Pancreas (tissue), 10 donors: ENCODE measurements around the gene AKR7A3. TPM values are rescaled to one million over a fixed set of nuclear protein-coding genes. Genes with fewer than 3 reads are reported as not detected.

Source experiments
- ATAC-seq, 4 donors: fragments of 200-7000 bp; cut with Tn5 transposase; one replicate each; pipeline versions ENCODE4 v1.8.0 to v1.9.1; 2020; ENCODE audit warnings: mild to moderate bottlenecking in 4 of 4, moderate library complexity in 4 of 4
- DNase-seq, 6 donors: peaks; one replicate each; pipeline ENCODE4 v3.0.0-alpha.2; 2020
- FAIRE-seq: peaks from 2 replicates; lab custom pipeline; 2012; peaks lifted over from hg19 to GRCh38; lab: Jason Lieb, UNC
- H3K27ac ChIP-seq, 4 donors: fragments of 200-600 bp; sonication (generic); 1 replicate in 3 of 4; 2 replicates in 1 of 4; pipeline versions ENCODE4 v1.5.0 to v1.8.0; 2020
- H3K27me3 ChIP-seq, 4 donors: fragments of 200-600 bp; one replicate each; pipeline ENCODE4 v1.8.0; 2021
- H3K36me3 ChIP-seq, 3 donors: fragments of 200-600 bp; sonication (generic) in 1 of 3; one replicate each; pipeline versions ENCODE4 v1.5.0 to v1.8.0; 2020 to 2021
- H3K4me1 ChIP-seq, 3 donors: fragments of 200-600 bp; one replicate each; pipeline ENCODE4 v1.8.0; 2021
- H3K4me3 ChIP-seq, 4 donors: fragments of 200-600 bp; sonication (generic) in 2 of 4; one replicate each; pipeline versions ENCODE4 v1.5.0 to v1.8.0; 2020 to 2021
- H3K9me3 ChIP-seq, 4 donors: fragments of 200-600 bp; one replicate each; pipeline ENCODE4 v1.8.0; 2021
- WGBS, 2 donors: extraction: QIAGEN DNeasy Blood & Tissue Kit; methylation state at CpG; one replicate each; pipeline ENCODE4 v1.1.7; 2013; 5-methylcytosine and 5-hydroxymethylcytosine counted together
- intact Hi-C, 3 donors: fragments of 100-400 bp; cut with DNase I; formaldehyde crosslinking; loops; one replicate each; pipeline versions ENCODE4 v1.11.1 to v1.14.2; 2022
- polyA plus RNA-seq, 2 donors: library from polyadenylated mRNA; stranded (reverse); fragments of 200-250 nt; gene quantifications; one replicate each; pipeline ENCODE4 v1.2.3, GENCODE V29; 2013
- total RNA-seq, 6 donors: library from RNA; stranded (reverse); fragmentation: NEBNext Ultra II Directional in 4 of 6; extraction: Animal tissue kit (Norgen Biotek cat#: 25700) in 4 of 6; gene quantifications; one replicate each; pipeline versions ENCODE4 v1.2.1 to v1.2.4, GENCODE V29; 2021 to 2023
- TF ChIP-seq, protein P1 (sequence below), 4 donors: fragments of 200-600 bp; sonication (generic) in 3 of 4; IDR thresholded peaks; one replicate each; pipeline versions ENCODE4 v1.5.0 to v1.8.0; 2021; ENCODE audit warnings: antibody characterized with exemption in 4 of 4
- donor health status: healthy with polysubstance abuse.
- donor health status: DM: no; HTN: no; CAD: no; lungs with moderate emphysema.
- donor health status: DM: no; HTN: no; CAD: no.
- donor health status: control.
- donor health status: control.
- donor health status: Bipolar disorder and iron deficiency.
- donor health status: DM: yes; HTN: yes; CAD: no.
- donor health status: DM: no; HTN: no; CAD: no.
- donor health status: DM: no; HTN: no; CAD: no.
- donor health status: DM: yes; HTN: yes; CAD: no.

The AKR7A3 gene
- total and polyA plus RNA-seq, 8 donors, result 3.0 to 328 (median 221) TPM

DNA sequence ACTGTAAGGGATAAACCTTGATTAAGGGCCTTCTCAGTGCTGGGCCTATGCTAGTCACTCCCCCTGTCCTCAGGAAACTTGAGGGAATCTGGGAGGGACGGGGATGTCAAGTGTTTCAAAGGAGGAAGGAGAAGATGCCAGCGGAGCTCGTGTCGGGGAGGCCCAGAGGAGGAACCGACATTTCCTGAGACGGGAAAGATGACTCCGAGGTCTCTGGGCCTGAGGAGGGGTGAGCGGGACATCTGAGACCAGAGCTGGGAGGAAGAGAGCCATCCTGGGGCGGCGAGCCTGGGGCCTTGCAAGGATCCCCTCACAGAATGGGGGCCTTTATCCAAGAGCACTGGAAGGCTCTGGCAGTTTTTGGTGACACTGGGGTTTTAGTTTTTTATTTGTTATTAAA lies 33.9 kb upstream of the AKR7A3 start:
- no peaks in the 10 kb centered on the region for H3K4me1 ChIP-seq
- TF ChIP-seq, protein P1, sequence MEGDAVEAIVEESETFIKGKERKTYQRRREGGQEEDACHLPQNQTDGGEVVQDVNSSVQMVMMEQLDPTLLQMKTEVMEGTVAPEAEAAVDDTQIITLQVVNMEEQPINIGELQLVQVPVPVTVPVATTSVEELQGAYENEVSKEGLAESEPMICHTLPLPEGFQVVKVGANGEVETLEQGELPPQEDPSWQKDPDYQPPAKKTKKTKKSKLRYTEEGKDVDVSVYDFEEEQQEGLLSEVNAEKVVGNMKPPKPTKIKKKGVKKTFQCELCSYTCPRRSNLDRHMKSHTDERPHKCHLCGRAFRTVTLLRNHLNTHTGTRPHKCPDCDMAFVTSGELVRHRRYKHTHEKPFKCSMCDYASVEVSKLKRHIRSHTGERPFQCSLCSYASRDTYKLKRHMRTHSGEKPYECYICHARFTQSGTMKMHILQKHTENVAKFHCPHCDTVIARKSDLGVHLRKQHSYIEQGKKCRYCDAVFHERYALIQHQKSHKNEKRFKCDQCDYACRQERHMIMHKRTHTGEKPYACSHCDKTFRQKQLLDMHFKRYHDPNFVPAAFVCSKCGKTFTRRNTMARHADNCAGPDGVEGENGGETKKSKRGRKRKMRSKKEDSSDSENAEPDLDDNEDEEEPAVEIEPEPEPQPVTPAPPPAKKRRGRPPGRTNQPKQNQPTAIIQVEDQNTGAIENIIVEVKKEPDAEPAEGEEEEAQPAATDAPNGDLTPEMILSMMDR (IDR thresholded peaks at IDR 0.05), result no peak
- H3K36me3 ChIP-seq, result peaks cover 0 to 37% (median 3%) of the 10 kb centered on the region in 3 donors
- intact Hi-C loops, result no loop called here
- H3K4me3 ChIP-seq, result no peak overlapping the region
- H3K27ac ChIP-seq, result no peak overlapping the region
- WGBS, 2 donors, result 78 to 89% methylated on average over 10 of the region's 10 CpGs
- FAIRE-seq, result no peak
- no peaks in the 10 kb centered on the region for H3K27me3 ChIP-seq
- no peak for ATAC-seq
- DNase-seq, result peak in 1 of 6 donors; percentile 36
- H3K9me3 ChIP-seq, result no peaks in the 10 kb centered on the region

DNA sequence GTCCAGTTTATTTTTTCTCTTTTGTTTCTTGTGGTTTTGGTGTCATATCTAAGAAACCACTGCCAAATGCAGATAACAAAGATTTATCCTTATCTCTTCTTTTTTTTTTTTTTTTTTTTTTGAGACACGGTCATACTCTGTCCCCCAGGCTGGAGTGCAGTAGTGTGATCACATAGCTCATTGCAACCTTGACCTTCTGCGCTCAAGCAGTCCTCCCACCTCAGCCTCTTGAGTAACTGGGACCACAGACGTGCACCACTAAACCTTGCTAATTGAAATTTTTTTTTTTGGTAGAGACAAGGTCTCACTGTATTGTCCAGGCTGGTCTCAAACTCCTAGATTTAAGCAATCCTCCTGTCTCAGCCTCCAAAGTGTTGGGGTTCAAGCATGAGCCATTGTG lies 32.5 kb upstream of the AKR7A3 start:
- FAIRE-seq (no peak), DNase-seq (no peak), ATAC-seq (no peak)
- no peaks in the 10 kb centered on the region for H3K9me3 ChIP-seq
- intact Hi-C loops, result no loop called here
- WGBS, 2 donors, result 82 to 83% methylated on average over 3 of the region's 3 CpGs
- H3K4me3 ChIP-seq, result no peak overlapping the region
- peaks cover 0 to 25% (median 3%) of the 10 kb centered on the region in 3 donors for H3K36me3 ChIP-seq
- no peaks in the 10 kb centered on the region for H3K4me1 ChIP-seq
- TF ChIP-seq, protein P1 (IDR thresholded peaks at IDR 0.05), result no peak
- H3K27me3 ChIP-seq, result no peaks in the 10 kb centered on the region
- H3K27ac ChIP-seq, result no peak overlapping the region

DNA sequence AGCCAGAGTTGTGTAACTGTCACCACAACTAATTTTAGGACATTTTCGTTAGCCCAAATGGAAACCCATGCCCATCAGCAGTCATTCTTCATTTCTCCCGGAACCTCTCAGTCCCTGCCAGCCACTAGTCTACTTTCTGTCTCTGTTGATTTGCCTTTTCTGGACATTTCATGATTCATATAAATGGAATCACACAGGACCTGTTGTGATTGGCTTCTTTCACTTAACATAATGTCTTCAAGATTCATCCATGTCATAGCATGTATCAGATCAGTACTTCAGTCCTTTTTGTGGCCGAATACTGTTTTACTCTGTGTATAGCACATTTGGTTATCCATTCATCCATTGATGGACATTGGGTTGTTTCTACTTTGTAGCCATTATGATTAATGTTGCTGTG lies 30.6 kb upstream of the AKR7A3 start:
- H3K4me1 ChIP-seq, result no peaks in the 10 kb centered on the region
- no peak for FAIRE-seq
- no peak for ATAC-seq
- TF ChIP-seq, protein P1 (IDR thresholded peaks at IDR 0.05), result no peak
- 93% methylated on average over 3 of the region's 3 CpGs for whole genome bisulfite sequencing, 2 donors
- no peaks in the 10 kb centered on the region for H3K9me3 ChIP-seq
- H3K27me3 ChIP-seq, result no peaks in the 10 kb centered on the region
- no peak overlapping the region for H3K27ac ChIP-seq
- H3K4me3 ChIP-seq, result no peak overlapping the region
- intact Hi-C loops, result no loop called here
- no peak for DNase-seq
- peaks cover 0 to 7% (median 0%) of the 10 kb centered on the region in 3 donors for H3K36me3 ChIP-seq

DNA sequence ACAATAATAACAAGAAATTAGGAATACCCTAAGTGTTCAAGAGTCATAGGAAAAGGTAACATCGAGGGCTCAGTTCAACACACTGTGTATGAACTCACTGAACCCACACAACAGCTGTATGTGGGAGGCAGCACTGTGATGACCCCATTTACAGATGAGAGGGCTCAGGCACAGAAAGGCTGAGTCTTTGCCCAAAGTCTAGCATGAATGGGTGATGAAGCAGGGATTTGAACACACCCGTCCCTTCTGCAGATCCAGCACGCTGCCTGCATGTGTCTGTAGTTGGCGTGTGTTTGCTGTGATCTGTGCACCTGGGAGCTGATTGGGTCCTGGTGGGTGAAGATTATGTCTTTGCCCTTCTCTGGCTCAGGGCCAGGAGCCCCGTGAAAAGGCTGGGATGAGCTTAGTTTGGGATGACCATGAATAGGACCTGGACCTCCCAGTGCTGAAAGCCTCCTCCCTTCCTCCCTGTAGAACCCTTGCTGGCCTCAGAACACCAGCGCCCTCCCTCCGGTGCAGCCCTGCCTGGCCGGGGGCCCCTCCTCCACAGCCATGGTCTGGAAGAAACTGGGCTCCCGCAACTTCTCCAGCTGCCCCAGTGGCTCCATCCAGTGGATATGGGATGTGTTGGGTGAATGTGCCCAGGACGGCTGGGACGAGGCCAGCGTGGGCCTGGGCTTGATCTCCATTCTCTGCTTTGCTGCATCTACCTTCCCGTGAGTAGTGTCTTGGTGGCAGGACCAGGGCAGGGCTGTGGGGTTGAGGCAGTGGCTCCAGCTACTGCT lies 28.7 kb upstream of the AKR7A3 start:
- no peak overlapping the region for H3K4me3 ChIP-seq
- H3K36me3 ChIP-seq, result no peaks in the 10 kb centered on the region
- H3K9me3 ChIP-seq, result no peaks in the 10 kb centered on the region
- intact Hi-C loops, result no loop called here
- TF ChIP-seq, protein P1 (IDR thresholded peaks at IDR 0.05), result no peak
- FAIRE-seq (no peak), ATAC-seq (no peak), DNase-seq (no peak)
- H3K27me3 ChIP-seq, result no peaks in the 10 kb centered on the region
- H3K4me1 ChIP-seq, result peaks cover 0 to 8% (median 3%) of the 10 kb centered on the region in 3 donors
- WGBS, 2 donors, result 87 to 89% methylated on average over 10 to 13 of the region's 13 CpGs
- no peak overlapping the region for H3K27ac ChIP-seq
